GM08714 (cell line): ENCODE measurements around the gene C2CD4B.

Experiments used
- H3K4me3 ChIP-seq: fragments of 200-500 bp; sonication (Bioruptor generic); 2 replicates; pipeline ENCODE4 v1.5.1; 2014; ENCODE audit warnings: mild to moderate bottlenecking, low read length, inconsistent platforms
- ZNF274 ChIP-seq: IDR thresholded peaks from 2 replicates; pipeline ENCODE4 v1.6.1; 2012; ENCODE audit warnings: mild to moderate bottlenecking, low read depth, low read length

C2CD4B gene

DNA sequence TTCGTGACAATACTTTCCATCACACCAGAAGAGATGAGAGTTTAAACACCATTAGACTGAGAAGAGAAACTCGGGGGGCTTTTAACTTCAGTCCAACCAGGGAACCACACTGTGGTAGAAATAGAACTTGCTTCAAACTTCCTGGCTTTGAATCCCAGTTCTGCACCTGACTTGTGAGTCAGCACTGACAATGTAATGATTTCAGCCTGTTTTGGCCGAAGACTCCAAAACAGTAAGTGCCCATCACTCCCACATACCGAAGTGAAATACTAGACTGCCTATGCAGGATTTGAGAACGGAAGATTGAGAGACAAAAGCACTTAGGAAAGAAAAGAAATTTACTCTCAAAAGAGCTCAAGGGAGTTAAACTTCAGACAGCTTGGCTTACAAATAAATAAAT, 27.0 kb downstream of the C2CD4B start:
- no peak overlapping the region for H3K4me3 ChIP-seq
- TF ChIP-seq ZNF274: no peak

DNA sequence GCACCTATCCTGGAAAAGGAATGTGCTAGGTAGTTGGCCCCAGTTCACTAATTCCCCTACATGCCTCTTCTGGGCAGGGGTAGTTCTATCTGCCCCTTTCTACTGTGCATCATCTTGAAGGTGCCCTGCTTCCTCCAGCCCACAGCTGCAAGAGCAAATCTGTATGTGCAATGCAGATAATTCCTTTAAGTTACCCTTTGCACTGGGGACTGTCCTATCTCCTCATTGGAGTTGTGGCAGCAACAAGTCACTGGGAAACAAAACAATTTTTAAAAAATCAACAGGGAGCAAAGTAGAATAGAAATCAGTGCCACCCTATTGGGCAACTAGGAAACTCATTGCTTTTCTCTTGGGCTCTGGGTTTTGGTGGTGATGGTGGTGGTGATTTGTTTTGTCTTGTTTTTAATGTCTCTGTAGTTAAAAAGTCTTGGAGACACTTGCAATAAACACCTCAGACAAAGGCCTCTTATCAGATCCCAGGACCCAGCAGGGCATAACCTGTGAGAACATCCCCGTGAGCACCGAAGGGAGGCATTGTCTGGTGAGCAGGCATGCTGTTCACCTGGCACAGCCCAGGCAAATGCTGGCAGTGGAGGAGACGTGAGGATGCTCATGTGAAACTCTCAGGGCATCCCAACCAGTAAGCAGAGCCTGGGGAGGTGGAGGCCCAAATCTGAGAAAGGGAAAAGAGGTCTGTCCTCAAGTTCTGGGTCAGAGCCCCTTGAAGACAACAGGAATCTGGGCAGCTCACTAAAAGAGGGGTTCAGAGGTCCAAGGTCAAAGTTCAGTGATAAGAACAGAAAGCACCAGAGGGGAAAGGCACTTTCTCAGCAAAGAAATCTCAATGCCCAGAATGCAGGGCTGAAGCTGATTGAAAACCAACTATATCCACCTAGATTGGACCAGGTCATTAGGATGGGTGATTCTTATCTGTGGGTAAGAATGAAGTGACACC, 27.9 kb downstream of the C2CD4B start:
- no peak overlapping the region for H3K4me3 ChIP-seq
- TF ChIP-seq ZNF274: no peak

DNA sequence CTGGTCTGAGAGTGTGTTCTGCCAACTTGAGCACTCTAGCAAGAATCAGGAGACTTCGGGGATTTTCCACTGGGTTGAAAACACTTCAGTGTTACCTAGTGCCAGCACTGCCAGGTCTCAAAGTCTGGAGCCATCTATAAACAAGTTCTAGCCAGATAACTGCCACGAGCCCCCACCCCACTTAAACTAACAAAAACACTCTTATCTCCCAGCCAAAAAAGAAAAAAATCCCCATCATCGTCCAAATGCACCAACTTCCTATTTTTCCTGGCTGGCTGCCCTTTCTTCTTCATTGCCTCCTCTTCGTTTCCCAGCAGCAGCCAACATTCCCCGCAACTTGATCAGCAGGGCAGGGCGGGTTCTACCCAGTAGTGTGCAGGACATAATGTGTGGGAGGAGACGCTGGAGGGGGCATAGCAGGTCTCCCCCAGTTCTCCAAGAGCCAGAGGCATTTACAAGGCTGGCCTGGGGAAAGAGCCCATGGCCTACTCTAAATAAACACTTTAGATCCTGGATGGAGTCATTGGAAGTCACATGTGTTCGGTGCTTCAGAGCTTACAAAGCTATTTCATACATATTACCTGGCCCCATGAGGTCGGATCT, 29.5 kb downstream of the C2CD4B start:
- TF ChIP-seq ZNF274: no peak
- no peak overlapping the region for H3K4me3 ChIP-seq

DNA sequence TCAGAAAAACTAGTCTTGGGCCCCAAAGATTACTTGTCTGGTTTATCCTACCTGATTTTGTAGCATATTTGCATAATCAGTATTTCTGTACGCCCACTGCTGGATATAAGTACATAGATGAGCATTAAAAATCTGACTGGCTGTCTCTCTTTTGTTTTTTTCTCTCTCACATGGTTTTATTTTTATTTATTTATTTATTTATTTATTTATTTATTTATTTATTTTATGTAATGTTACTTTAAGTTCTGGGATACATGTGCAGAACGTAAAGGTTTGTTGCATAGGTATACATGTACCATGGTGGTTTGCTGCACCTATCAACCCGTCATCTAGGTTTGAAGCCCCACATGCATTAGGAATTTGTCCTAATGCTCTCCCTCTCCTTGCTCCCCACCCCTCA, 31.9 kb downstream of the C2CD4B start:
- no peak for TF ChIP-seq ZNF274
- H3K4me3 ChIP-seq: no peak overlapping the region

DNA sequence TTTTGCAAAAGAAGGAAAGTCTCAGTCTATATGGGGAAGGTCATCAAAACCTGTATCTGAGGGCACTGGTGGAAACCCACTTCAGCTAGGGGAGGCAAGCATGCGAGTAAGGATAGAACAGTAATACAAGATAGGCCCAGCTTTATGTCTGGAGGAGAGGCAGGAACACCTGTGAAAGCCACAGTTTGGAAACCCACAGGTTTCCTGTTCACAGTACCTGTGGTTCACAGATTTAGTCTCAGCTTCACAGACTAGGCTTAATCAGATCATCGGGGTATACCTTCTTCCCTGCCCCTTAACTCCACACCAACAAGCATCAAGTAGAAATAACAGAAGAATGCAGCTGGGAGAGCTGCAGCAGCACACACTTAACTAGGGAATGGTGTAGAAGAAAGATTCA, 36.2 kb downstream of the C2CD4B start:
- H3K4me3 ChIP-seq: no peak overlapping the region
- no peak for TF ChIP-seq ZNF274

DNA sequence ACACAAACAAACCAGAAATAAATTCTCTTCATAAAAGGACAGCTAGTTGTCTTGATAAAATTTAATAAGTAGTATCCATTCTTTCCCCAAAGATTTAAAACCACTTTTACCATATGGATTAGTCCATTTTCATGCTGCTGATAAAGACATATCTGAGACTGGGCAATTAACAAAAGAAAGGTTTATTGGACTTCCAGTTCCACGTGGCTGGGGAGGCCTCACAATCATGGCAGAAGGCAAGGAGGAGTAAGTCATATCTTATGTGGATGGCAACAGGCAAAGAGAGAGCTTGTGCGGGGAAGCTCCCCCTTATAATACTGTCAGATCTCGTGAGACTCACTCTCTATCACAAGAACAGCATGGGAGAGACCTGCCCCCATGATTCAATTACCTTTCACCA, 38.7 kb downstream of the C2CD4B start:
- no peak for TF ChIP-seq ZNF274
- no peak overlapping the region for H3K4me3 ChIP-seq

DNA sequence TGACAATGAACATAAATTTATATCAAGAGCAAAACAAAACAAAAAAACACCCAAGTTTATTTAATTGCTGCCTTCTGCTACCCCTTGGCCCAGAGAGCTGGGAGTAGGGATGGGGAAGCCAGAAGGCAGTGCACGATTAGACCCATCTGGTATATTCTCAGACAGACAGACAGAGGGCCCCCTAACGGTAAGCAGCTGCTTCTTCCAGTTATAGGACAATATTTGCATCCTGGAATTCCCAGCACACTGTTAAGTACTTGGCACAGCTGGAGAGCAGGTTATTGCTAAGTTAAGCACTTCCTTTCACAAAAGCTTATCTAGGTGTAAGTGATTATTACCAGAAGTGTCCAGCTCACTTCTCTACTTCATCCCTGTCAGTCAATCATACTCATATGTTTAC, 39.3 kb downstream of the C2CD4B start:
- no peak for TF ChIP-seq ZNF274
- H3K4me3 ChIP-seq: no peak overlapping the region

DNA sequence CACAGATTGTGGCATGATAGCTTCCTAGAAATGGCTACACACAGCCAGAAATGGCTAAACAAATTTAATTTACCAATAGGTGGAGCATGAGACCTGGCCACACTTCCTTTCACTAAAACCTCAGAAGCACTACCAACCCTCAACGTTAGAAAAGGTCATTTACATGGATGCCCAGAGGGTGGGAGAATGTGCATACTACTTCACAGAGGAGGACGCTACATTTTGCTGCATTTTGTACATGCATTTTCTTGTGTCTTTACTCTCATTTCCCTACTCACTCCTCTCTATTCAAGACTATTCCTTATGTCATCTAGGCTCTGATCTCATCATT, 40.1 kb downstream of the C2CD4B start:
- H3K4me3 ChIP-seq: no peak overlapping the region
- no peak for TF ChIP-seq ZNF274

DNA sequence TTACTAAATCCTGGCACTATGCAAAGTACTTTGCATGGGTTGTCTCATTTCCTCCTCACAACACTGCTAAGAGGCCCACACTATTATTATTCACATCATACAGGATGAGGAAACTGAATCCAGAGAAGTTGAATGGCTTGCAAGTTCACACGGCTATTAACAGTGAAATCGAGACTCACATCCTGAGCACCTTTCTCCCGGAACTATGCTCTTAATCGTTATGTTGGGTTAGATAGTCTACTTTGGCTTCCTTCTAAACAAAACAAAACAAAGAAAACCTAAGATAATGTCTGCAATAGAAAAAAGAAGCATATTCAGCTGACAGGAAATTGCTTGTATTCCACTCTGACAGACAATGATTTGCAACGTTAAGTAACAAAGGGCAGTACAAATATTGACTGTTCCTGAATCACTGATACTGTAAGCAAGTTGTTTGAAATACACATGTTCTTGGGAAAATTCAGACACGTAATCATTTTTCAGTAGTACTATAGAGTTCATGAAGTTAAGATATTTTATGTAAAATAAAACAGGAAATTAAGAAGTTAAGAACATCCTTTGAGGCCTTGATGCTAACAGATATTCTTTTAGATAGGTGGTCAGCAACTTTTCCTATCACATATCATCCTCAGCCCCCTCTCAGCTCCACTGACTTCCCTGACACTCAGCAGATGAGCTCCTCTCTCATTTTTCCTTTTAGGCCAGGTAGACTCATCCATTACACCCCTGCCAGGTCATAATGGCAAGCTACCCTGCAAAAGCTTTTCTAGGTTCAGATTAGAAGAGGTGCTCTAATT, 40.7 kb downstream of the C2CD4B start:
- no peak overlapping the region for H3K4me3 ChIP-seq
- TF ChIP-seq ZNF274: no peak

DNA sequence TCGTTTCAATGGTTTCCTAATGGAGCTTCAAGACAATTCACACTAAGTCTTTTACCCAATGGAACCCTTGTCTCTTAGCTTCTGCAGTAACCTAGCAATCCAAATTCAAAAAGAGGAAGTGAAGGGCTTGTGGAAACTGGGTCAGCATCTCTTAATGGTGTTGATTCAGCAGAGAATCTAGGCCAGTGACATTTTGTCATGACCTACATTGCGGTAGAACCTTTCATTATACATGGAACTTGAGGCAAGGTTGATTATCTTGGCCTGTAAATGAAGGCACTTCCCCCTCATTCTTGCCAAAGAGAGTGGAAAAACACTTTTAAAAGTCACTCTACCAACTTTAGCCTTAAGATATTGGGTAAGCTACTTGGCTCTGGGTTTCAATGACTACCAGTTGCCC, 42.8 kb downstream of the C2CD4B start:
- H3K4me3 ChIP-seq: no peak overlapping the region
- TF ChIP-seq ZNF274: no peak

DNA sequence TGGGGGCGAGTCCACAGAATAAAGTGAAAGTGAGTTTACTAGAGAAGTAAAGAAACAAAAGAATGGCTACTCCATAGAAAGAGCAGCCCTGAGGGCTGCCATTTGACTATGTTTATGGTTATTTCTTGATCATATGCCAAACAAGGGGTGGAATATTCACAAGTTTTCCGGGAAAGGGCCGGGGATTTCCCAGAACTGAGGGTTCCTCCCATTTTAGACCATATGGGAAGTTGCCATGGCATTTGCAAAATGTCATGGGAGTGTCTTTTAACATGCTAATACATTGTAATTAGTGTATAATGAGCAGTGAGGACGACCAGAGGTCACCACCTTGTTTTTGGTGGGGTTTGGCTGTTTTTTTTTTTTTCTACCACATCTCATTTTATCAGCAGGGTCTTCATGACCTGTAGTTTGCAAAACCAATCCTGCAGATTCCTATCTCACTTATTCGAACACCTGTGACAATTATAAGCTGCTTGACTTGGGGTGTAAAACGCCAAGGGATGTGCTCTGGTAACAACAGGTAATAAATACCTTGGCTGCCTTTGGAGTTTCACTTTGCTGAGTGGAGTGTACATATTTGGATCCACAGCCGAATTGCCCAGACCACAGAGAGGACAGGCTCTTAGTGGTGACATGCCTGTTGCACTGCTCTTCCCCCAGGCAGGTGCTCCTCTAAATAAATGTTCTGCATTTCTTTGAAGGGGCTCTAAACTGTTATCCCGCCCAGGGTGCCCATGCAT, 43.6 kb downstream of the C2CD4B start:
- TF ChIP-seq ZNF274: no peak

DNA sequence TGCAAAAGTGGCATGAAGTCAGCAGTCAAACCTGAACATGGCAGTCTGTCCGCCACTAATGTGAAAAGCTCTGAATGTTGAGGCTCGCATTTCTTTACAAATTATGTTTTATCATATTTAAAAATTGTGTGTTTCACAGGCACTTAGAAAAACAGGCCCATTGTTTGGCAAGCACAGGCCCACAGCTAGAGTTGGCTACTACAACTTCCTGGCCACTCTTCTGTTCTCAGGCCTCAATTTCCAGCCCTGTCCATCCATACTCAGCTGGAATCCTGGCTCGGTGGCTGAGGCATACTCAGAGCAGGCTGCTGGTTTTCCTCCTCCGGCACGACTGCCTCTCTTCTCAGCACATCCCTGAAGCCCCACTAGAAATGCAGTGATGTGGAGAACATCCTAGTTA, 44.3 kb downstream of the C2CD4B start:
- TF ChIP-seq ZNF274: no peak
- H3K4me3 ChIP-seq: no peak overlapping the region

More for the DNA sequence above, 43.6 kb downstream of the C2CD4B start:
- no peak overlapping the region for H3K4me3 ChIP-seq

DNA sequence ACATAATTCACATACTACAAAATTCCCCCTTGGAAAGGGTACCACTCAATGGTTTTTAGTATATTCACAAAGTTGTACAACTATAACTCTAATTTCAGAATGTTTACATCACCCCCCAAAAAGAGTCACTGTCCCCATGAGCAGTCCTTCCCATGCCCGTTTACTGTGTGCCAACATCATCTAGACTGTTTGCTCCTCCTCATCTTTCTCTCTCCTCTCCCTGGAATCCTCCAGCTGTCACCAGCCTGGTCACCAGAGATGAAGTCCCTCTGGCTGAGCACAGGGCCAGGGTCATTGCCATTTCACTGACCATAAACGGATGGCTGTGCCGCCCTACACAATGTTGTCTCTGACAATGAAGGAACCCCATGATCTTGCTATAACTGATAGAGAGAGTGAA, 45.2 kb downstream of the C2CD4B start:
- no peak overlapping the region for H3K4me3 ChIP-seq
- TF ChIP-seq ZNF274: no peak
